Colonic mucosa (tissue), 4 donors: Measurements from ENCODE around the gene KCNG2. TPM values are rescaled to one million over a fixed set of nuclear protein-coding genes. Genes with fewer than 3 reads are reported as not detected.

Source experiments
- DNase-seq: peaks from one replicate; pipeline ENCODE4 v3.0.0-alpha.2; 2020
- H3K27ac ChIP-seq: fragments of 200-600 bp; one replicate; pipeline ENCODE4 v1.8.0; 2021
- H3K27me3 ChIP-seq: fragments of 200-600 bp; one replicate; pipeline ENCODE4 v1.8.0; 2021
- H3K36me3 ChIP-seq: fragments of 200-600 bp; one replicate; pipeline ENCODE4 v1.8.0; 2021
- H3K4me1 ChIP-seq: fragments of 200-600 bp; one replicate; pipeline ENCODE4 v1.8.0; 2021; ENCODE audit warnings: mild to moderate bottlenecking
- H3K4me3 ChIP-seq: fragments of 200-600 bp; one replicate; pipeline ENCODE4 v1.8.0; 2021
- H3K9ac ChIP-seq, 2 donors: one replicate each; pipeline ENCODE4 v1.7.0; 2013; ENCODE audit warnings: control low read depth in 2 of 2, low read depth in 2 of 2, low read length in 2 of 2
- H3K9me3 ChIP-seq: fragments of 200-600 bp; one replicate; pipeline ENCODE4 v1.8.0; 2021
- CTCF ChIP-seq: fragments of 200-600 bp; IDR thresholded peaks from one replicate; pipeline ENCODE4 v1.8.0; 2022; ENCODE audit warnings: antibody characterized with exemption, mild to moderate bottlenecking
- intact Hi-C: fragments of 100-400 bp; cut with DNase I; formaldehyde crosslinking; loops from one replicate; pipeline ENCODE4 v1.14.1; 2022
- total RNA-seq, 2 donors: library from RNA; stranded (reverse); fragmentation: NEBNext Ultra II Directional in 1 of 2; extraction: Animal tissue kit (Norgen Biotek cat#: 25700) in 1 of 2; gene quantifications; one replicate each; pipeline ENCODE4 v1.2.1, GENCODE V29; 2021
- donor health status: healthy.
- donor health status: DM: no; HTN: no; CAD: no.
- donor health status: DM: no; HTN: no; CAD: no.

KCNG2 gene
- total RNA-seq, 2 donors from 2014 or later, result 0.32 TPM; not detected in 1

DNA sequence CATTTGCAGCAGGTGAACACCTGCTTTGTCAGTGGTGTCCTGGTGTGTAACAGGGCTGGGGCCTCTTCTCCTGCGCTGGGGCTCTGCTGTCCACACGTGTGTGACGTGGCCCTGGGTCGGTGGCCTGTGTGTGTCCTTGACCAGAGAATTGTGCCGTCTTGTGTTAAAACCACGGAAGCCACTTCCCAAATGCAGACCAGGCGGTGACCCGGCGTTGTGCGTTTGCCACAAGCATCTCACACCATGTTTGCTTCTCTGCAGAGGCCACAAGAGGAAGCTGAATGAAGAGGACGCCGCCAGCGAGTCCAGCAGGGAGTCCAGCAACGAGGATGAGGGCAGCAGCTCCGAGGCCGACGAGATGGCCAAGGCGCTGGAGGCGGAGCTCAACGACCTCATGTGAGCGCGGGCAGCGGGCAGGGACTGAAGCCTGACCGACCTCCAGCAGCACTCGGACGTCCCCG is 44.3 kb upstream of the KCNG2 start:
- Histone ChIP-seq H3K4me3 (no peak overlapping the region), H3K27ac (no peak overlapping the region), H3K27me3 (no peaks in the 10 kb centered on the region), H3K36me3 (peaks cover 7% of the 10 kb centered on the region), H3K9ac (no peak overlapping the region), H3K4me1 (no peaks in the 10 kb centered on the region), H3K9me3 (no peaks in the 10 kb centered on the region)
- no peak for DNase-seq
- intact Hi-C loops, result no loop called here
- no peak for TF ChIP-seq CTCF

- Histone ChIP-seq H3K4me1 (no peaks in the 10 kb centered on the region), H3K27ac (no peak overlapping the region), H3K27me3 (no peaks in the 10 kb centered on the region), H3K4me3 (no peak overlapping the region), H3K9me3 (no peaks in the 10 kb centered on the region), H3K9ac (no peak overlapping the region), H3K36me3 (peaks cover 7% of the 10 kb centered on the region)
- no peak for DNase-seq
- TF ChIP-seq CTCF, result no peak
- intact Hi-C loops, result no loop called here
These were observed 43.5 kb upstream of the KCNG2 start for GRCh38 chr18:79754022-79754761.

DNA sequence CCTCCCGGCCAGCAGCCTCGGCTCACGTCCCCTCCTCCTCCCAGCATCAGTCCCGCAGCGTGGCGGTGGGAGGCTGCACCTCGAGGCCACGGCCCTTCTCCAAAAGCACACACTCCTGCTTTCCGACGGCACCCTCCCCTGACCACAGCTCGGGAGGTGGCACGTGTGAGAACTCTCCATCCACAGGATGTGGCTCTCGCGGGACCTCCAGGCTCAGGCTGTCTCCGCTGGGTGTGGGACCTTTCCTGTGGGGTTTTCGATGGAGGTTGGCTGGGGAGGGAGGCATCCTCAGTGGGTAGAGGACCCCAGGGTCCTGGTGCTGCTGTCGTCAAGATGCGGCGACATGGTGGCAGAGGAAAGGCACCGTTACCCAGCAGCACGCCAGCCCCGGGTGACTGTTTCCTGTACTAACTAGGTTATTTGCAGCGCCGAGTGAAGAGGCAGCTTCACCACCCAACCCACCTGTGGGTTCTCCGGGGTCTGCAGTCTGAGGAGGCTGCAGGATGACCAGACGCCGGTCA is 42.8 kb upstream of the KCNG2 start:
- Histone ChIP-seq H3K4me3 (no peak overlapping the region), H3K36me3 (peaks cover 7% of the 10 kb centered on the region), H3K4me1 (no peaks in the 10 kb centered on the region), H3K27me3 (no peaks in the 10 kb centered on the region), H3K9ac (no peak overlapping the region), H3K27ac (no peak overlapping the region), H3K9me3 (no peaks in the 10 kb centered on the region)
- intact Hi-C loops, result no loop called here
- no peak for DNase-seq
- TF ChIP-seq CTCF, result no peak

- DNase-seq, result no peak
- Histone ChIP-seq H3K9ac (no peak overlapping the region), H3K9me3 (no peaks in the 10 kb centered on the region), H3K27ac (no peak overlapping the region), H3K36me3 (peaks cover 7% of the 10 kb centered on the region), H3K4me3 (no peak overlapping the region), H3K4me1 (no peaks in the 10 kb centered on the region), H3K27me3 (no peaks in the 10 kb centered on the region)
- intact Hi-C loops, result no loop called here
- no peak for TF ChIP-seq CTCF
These were observed 42.1 kb upstream of the KCNG2 start for GRCh38 chr18:79755496-79756142.

DNA sequence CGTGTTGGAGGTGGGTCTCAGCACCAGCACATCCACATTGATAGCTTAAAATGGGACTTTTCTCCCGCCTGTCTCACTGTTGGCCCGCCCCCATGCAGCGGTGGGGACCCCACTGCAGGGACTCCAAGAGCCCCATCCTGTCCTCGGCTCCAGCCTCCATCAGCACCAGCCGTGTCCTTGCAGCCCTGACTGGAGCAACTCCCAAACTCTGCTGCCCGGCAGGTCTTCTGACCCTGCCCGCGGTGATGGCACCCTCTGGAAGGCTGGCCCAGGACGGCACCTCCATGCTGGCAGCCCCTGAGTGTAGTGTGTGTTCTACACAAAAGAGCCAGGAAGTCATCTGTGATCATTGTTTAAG is 41.6 kb upstream of the KCNG2 start:
- peaks cover 7% of the 10 kb centered on the region for H3K36me3 ChIP-seq
- H3K9ac ChIP-seq, result no peak overlapping the region
- no peak for DNase-seq
- intact Hi-C loops, result no loop called here
- H3K27ac ChIP-seq, result no peak overlapping the region
- H3K27me3 ChIP-seq, result no peaks in the 10 kb centered on the region
- no peaks in the 10 kb centered on the region for H3K9me3 ChIP-seq
- no peaks in the 10 kb centered on the region for H3K4me1 ChIP-seq
- H3K4me3 ChIP-seq, result no peak overlapping the region
- no peak for TF ChIP-seq CTCF
